Stomach (tissue), 4 donors: Measurements from ENCODE around the gene BSG.

Experiments
- CTCF ChIP-seq, 7 experiments: fragments of 450-650 bp in 4 of 7; fragments of 200-600 bp in 3 of 7; sonication (generic) in 3 of 7; IDR thresholded peaks; one replicate each; pipeline ENCODE4 v1.5.1; 2016 to 2019; ENCODE audit warnings: antibody characterized with exemption in 7 of 7, control low read depth in 2 of 7, mild to moderate bottlenecking in 1 of 7
- EP300 ChIP-seq: sonication (generic); formaldehyde crosslinking; IDR thresholded peaks from one replicate; pipeline ENCODE4 v1.6.1; 2017; ENCODE audit warnings: antibody characterized with exemption
- POLR2A ChIP-seq, 4 donors: fragments of 450-650 bp; IDR thresholded peaks; one replicate each; pipeline ENCODE4 v1.6.1; 2016; ENCODE audit warnings: antibody characterized with exemption in 4 of 4, control low read depth in 2 of 4, mild to moderate bottlenecking in 1 of 4, moderate library complexity in 1 of 4
- POLR2AphosphoS5 ChIP-seq, 3 donors: sonication (generic); formaldehyde crosslinking; IDR thresholded peaks; one replicate each; pipeline ENCODE4 v1.6.1; 2016; ENCODE audit warnings: antibody characterized with exemption in 3 of 3

GRCh38 chr19:539429-540030 lies 32.9 kb upstream of the BSG start:
- TF ChIP-seq POLR2A (IDR thresholded peaks at IDR 0.05) (no peak), CTCF (IDR thresholded peaks at IDR 0.05) (no peak), EP300 (no peak), POLR2AphosphoS5 (IDR thresholded peaks at IDR 0.05) (no peak)
